HEK293T (cell line): ENCODE measurements around the gene COL23A1.

ENCODE experiments used
- CTCF ChIA-PET: fragments of 350-600 bp; formaldehyde crosslinking; extraction: SDS; loops from one replicate; lab custom pipeline; 2021; ENCODE audit warnings: antibody characterized with exemption, inconsistent platforms; lab: Yijun Ruan, JAX
- POLR2A ChIA-PET: fragments of 350-600 bp; formaldehyde crosslinking; extraction: SDS; loops from one replicate; lab custom pipeline; 2020; ENCODE audit warnings: antibody characterized with exemption, inconsistent platforms; lab: Yijun Ruan, JAX
- DNase-seq: peaks from one replicate; pipeline ENCODE4 v3.0.0; 2012; ENCODE audit warnings: mixed read lengths; ENCODE audit errors: extremely low spot score
- ARNT ChIP-seq: fragments of 450-650 bp; IDR thresholded peaks from 2 replicates; pipeline ENCODE4 v1.6.1; 2017; ENCODE audit warnings: mild to moderate bottlenecking
- BHLHE40 ChIP-seq: fragments of 450-650 bp; IDR thresholded peaks from 2 replicates; pipeline ENCODE4 v1.6.1; 2016; ENCODE audit warnings: mild to moderate bottlenecking, moderate library complexity, borderline replicate concordance
- CTBP1 ChIP-seq: fragments of 450-650 bp; IDR thresholded peaks from 2 replicates; pipeline ENCODE4 v1.6.1; 2016; ENCODE audit warnings: borderline replicate concordance
- ELF4 ChIP-seq: fragments of 450-650 bp; IDR thresholded peaks from 2 replicates; pipeline ENCODE4 v1.6.1; 2017; ENCODE audit warnings: antibody characterized with exemption
- FOXA1 ChIP-seq: fragments of 450-650 bp; IDR thresholded peaks from 2 replicates; pipeline ENCODE4 v1.6.1; 2016; ENCODE audit warnings: mild to moderate bottlenecking
- FOXK2 ChIP-seq: fragments of 450-650 bp; IDR thresholded peaks from 2 replicates; pipeline ENCODE4 v1.6.1; 2016; ENCODE audit warnings: mild to moderate bottlenecking
- FOXM1 ChIP-seq: fragments of 450-650 bp; IDR thresholded peaks from 2 replicates; pipeline ENCODE4 v1.6.1; 2017; ENCODE audit warnings: mild to moderate bottlenecking, borderline replicate concordance
- HDGF ChIP-seq: fragments of 450-650 bp; IDR thresholded peaks from 2 replicates; pipeline ENCODE4 v1.6.1; 2017; ENCODE audit warnings: antibody characterized with exemption, borderline replicate concordance
- L3MBTL2 ChIP-seq: fragments of 450-650 bp; conservative IDR thresholded peaks from 2 replicates; pipeline ENCODE4 v1.6.1; 2016; ENCODE audit warnings: mild to moderate bottlenecking
- LEF1 ChIP-seq: fragments of 450-650 bp; IDR thresholded peaks from 2 replicates; pipeline ENCODE4 v1.6.1; 2017; ENCODE audit warnings: mild to moderate bottlenecking, borderline replicate concordance
- NFRKB ChIP-seq: fragments of 450-650 bp; IDR thresholded peaks from 2 replicates; pipeline ENCODE4 v1.6.1; 2016; ENCODE audit warnings: mild to moderate bottlenecking, moderate library complexity
- PKNOX1 ChIP-seq: fragments of 450-650 bp; IDR thresholded peaks from 2 replicates; pipeline ENCODE4 v1.6.1; 2016
- SP1 ChIP-seq: fragments of 450-650 bp; IDR thresholded peaks from 2 replicates; pipeline ENCODE4 v1.6.1; 2017
- SUZ12 ChIP-seq: fragments of 450-650 bp; IDR thresholded peaks from 2 replicates; pipeline ENCODE4 v1.6.1; 2016; ENCODE audit warnings: mild to moderate bottlenecking
- TARDBP ChIP-seq: fragments of 450-650 bp; IDR thresholded peaks from 2 replicates; pipeline ENCODE4 v1.6.1; 2016
- ZNF384 ChIP-seq: fragments of 450-650 bp; IDR thresholded peaks from 2 replicates; pipeline ENCODE4 v1.6.1; 2016

Gene COL23A1

DNA sequence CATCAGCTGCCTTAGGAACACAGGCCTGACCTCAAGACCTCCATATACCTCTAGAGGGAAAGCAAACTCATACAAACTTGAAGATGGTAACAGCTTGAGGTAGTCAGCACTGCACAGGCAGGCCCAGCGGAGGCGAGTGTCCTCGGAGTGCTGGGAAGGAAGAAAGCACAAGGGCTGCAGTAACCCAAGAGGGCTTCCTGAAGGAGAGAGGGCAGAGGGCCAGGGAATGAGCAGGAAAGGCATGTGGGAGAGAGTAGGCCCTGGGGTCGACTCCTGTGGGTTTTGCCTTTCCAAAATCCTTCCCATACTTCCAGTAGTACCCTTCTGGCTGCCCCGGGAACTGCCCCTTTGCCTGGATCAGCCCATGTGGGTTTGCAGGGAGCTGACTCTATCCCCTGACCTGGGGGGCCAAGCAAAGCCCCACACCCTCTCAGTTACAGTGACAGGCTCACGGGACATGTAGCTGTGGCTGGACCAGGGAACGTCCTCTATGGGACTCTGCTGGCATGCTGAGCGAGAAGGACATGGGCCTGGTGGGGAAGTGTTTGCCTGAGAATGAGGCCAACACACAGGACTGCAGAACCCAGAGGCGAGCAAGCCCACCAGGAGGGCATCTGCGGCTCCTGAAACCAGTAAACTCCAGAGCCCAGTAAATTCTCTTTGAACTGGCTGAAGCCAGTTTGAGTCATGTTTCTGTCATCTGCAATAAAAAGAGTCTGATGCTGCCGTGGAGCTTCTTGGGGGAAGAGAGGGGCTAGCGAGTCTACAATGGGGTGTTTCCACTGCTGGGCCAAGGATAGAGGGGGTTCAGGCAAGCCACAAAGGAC, 64.1 kb downstream of the COL23A1 start:
- no peak for DNase-seq

GRCh38 chr5:178524093-178524882, 65.9 kb downstream of the COL23A1 start:
- TF ChIP-seq L3MBTL2 (no peak), ELF4 (no peak), ZNF384 (no peak), NFRKB (no peak), FOXA1 (no peak), ARNT (no peak), FOXM1 (no peak), CTBP1 (no peak), PKNOX1 (no peak), BHLHE40 (no peak), LEF1 (no peak), HDGF (no peak)
- no peak for DNase-seq
- POLR2A ChIA-PET: no interaction called here
- CTCF ChIA-PET: no interaction called here

More for the DNA sequence above, 64.1 kb downstream of the COL23A1 start:
- POLR2A ChIA-PET: no interaction called here
- CTCF ChIA-PET: no interaction called here
- no peak for TF ChIP-seq HDGF
- TF ChIP-seq SP1: no peak
- TF ChIP-seq LEF1: no peak
- no peak for TF ChIP-seq ELF4
- no peak for TF ChIP-seq FOXA1
- TF ChIP-seq SUZ12: no peak
- TF ChIP-seq PKNOX1: no peak
- TF ChIP-seq NFRKB: no peak
- no peak for TF ChIP-seq CTBP1
- TF ChIP-seq FOXK2: no peak
- no peak for TF ChIP-seq ZNF384
- no peak for TF ChIP-seq TARDBP
- TF ChIP-seq BHLHE40: no peak
- TF ChIP-seq ARNT: no peak
- no peak for TF ChIP-seq FOXM1
- no peak for TF ChIP-seq L3MBTL2

GRCh38 chr5:178522361-178522760, 67.8 kb downstream of the COL23A1 start:
- no peak for DNase-seq
- CTCF ChIA-PET: no interaction called here
- no peak for TF ChIP-seq ZNF384
- TF ChIP-seq NFRKB: no peak
- TF ChIP-seq FOXA1: no peak
- no peak for TF ChIP-seq FOXK2
- no peak for TF ChIP-seq ARNT
- TF ChIP-seq PKNOX1: no peak
- TF ChIP-seq SUZ12: no peak
- no peak for TF ChIP-seq L3MBTL2
- no peak for TF ChIP-seq LEF1
- TF ChIP-seq ELF4: no peak
- TF ChIP-seq HDGF: no peak
- TF ChIP-seq BHLHE40: no peak
- no peak for TF ChIP-seq TARDBP
- TF ChIP-seq FOXM1: no peak
- TF ChIP-seq SP1: no peak
- no peak for TF ChIP-seq CTBP1
- POLR2A ChIA-PET: no interaction called here

DNA sequence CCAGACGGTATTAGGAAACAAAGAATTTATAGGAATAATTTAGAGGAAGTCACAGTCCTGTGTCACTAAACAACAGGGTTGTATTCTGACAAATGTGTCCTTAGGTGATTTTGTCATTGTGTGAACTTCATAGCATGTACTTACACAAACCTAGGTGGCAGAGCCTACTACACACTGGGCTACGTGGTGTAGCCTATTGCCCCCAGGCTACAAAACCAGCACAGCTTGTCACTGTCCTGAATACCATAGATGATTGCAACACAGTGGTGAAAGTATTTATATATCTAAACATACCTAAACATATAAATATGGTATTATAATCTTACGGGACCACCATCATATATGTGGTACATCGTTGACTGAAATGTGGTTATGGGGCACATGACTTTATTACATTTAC, 69.3 kb downstream of the COL23A1 start:
- ChIA-PET CTCF (no interaction called here), POLR2A (no interaction called here)
- DNase-seq: no peak
- TF ChIP-seq FOXK2 (no peak), ZNF384 (no peak), ARNT (no peak), FOXA1 (no peak), TARDBP (no peak), ELF4 (no peak), NFRKB (no peak), HDGF (no peak), FOXM1 (no peak), CTBP1 (no peak), SP1 (no peak), SUZ12 (no peak), LEF1 (no peak), PKNOX1 (no peak), BHLHE40 (no peak), L3MBTL2 (no peak)

DNA sequence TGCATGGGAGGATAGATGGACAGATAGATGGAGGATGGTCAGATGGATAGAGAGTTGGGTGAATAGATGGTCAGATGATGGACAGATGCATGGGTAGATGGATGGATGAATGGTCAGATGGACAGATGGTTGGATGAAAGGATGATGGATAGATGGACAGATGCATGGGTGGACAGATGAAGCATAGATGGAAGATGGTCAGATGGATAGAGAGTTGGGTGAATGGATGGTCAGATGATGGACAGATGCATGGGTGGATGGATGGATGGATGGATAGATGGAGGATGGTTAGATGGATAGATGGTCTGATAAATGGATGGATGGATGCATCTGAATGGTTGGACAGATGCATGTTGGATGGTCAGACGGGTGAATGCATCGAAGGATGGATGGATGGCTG, 70.4 kb downstream of the COL23A1 start:
- POLR2A ChIA-PET: no interaction called here
- TF ChIP-seq CTBP1 (no peak), SP1 (no peak), NFRKB (no peak), FOXK2 (no peak), SUZ12 (no peak), TARDBP (no peak), FOXA1 (no peak), HDGF (no peak), ELF4 (no peak), ZNF384 (no peak), ARNT (no peak), BHLHE40 (no peak), LEF1 (no peak), PKNOX1 (no peak), FOXM1 (no peak), L3MBTL2 (no peak)
- CTCF ChIA-PET: no interaction called here
- no peak for DNase-seq
